HG03280 (cell line): Measurements from ENCODE around the gene ELANE.
"Not testable (repeated sequence)": the region's sequence is repeated elsewhere in the genome, so short reads cannot be mapped to it uniquely, and the experiment has no call there.

ENCODE experiments used
- ATAC-seq: cut with Tn5 transposase; IDR thresholded peaks from one replicate; pipeline ENCODE4 v1.9.1; 2021; ENCODE audit warnings: mild to moderate bottlenecking, moderate library complexity; ENCODE audit not compliant: unreplicated experiment

Gene ELANE

GRCh38 chr19:835210-835810 lies 16.8 kb upstream of the ELANE start:
- ATAC-seq: no peak

- no peak for ATAC-seq
Observed at GRCh38 chr19:840519-841206, 11.4 kb upstream of the ELANE start, which contains the start of gene PRTN3. TSS of gene PRTN3 (plus strand) at chr19:840999. CDS start at chr19:841009, 10 bp downstream.

- not testable (repeated sequence) for ATAC-seq
Observed at GRCh38 chr19:842802-843179, 9.3 kb upstream of the ELANE start.

- ATAC-seq: no peak
Observed at GRCh38 chr19:843180-843835, 8.8 kb upstream of the ELANE start.

- ATAC-seq: no peak
Observed at GRCh38 chr19:843836-844545, 8.1 kb upstream of the ELANE start.

- no peak for ATAC-seq
Observed at GRCh38 chr19:844546-844971, 7.5 kb upstream of the ELANE start.

GRCh38 chr19:845707-846521 lies 6.2 kb upstream of the ELANE start:
- no peak for ATAC-seq

- ATAC-seq: no peak
Observed at GRCh38 chr19:848386-848921, 3.6 kb upstream of the ELANE start.

GRCh38 chr19:849195-849594 lies 2.9 kb upstream of the ELANE start:
- not testable (repeated sequence) for ATAC-seq

GRCh38 chr19:850221-850978 lies 1.7 kb upstream of the ELANE start:
- ATAC-seq: no peak

GRCh38 chr19:850979-851335 lies 1.1 kb upstream of the ELANE start:
- ATAC-seq: no peak

GRCh38 chr19:853014-853585 lies 997 bp downstream of the ELANE start:
- no peak for ATAC-seq

- not testable (repeated sequence) for ATAC-seq
Observed at GRCh38 chr19:853614-854220, 1.6 kb downstream of the ELANE start.

GRCh38 chr19:854549-854948 lies 2.4 kb downstream of the ELANE start:
- ATAC-seq: no peak

GRCh38 chr19:855142-855541 lies 3.0 kb downstream of the ELANE start:
- ATAC-seq: no peak

- no peak for ATAC-seq
Observed at GRCh38 chr19:855566-856120, 3.5 kb downstream of the ELANE start.

GRCh38 chr19:858284-858683 lies 6.2 kb downstream of the ELANE start:
- no peak for ATAC-seq
